Left ventricle myocardium inferior (tissue), 1 donor: ENCODE measurements around the gene DUSP10. TPM values are rescaled to one million over a fixed set of nuclear protein-coding genes. Genes with fewer than 3 reads are reported as not detected.

Experiments used
- DNase-seq: peaks from one replicate; pipeline ENCODE4 v3.0.0-alpha.2; 2020
- H3K27ac ChIP-seq: fragments of 200-600 bp; replicated peaks from 2 replicates; pipeline ENCODE4 v1.8.0; 2021
- H3K27me3 ChIP-seq: fragments of 200-600 bp; 2 replicates; pipeline ENCODE4 v1.8.0; 2021; ENCODE audit warnings: low read depth
- H3K36me3 ChIP-seq: fragments of 200-600 bp; 2 replicates; pipeline ENCODE4 v1.8.0; 2021
- H3K4me1 ChIP-seq: fragments of 200-600 bp; 2 replicates; pipeline ENCODE4 v1.8.0; 2021
- H3K4me3 ChIP-seq: fragments of 200-600 bp; 2 replicates; pipeline ENCODE4 v1.8.0; 2021; ENCODE audit warnings: mild to moderate bottlenecking, moderate library complexity
- H3K9me3 ChIP-seq: fragments of 200-600 bp; replicated peaks from 2 replicates; pipeline ENCODE4 v1.8.0; 2021
- intact Hi-C: fragments of 100-400 bp; cut with micrococcal nuclease; formaldehyde crosslinking; loops from one replicate; pipeline ENCODE4 v1.11.0; 2022
- total RNA-seq: library from RNA; stranded (reverse); fragmentation: NEBNext Ultra II Directional; extraction: Animal tissue kit (Norgen Biotek cat#: 25700); gene quantifications from one replicate; pipeline ENCODE4 v1.2.1, GENCODE V29; 2021
- TF ChIP-seq, protein P1 (sequence below): fragments of 200-600 bp; IDR thresholded peaks from 2 replicates; pipeline ENCODE4 v1.8.0; 2021; ENCODE audit warnings: antibody characterized with exemption, mild to moderate bottlenecking, borderline replicate concordance
- donor health status: DM: no; HTN: yes; CAD: no; lungs with severe emphysema.

DUSP10 gene
- total RNA-seq, 1 donor from 2014 or later: 4.6 TPM

DNA sequence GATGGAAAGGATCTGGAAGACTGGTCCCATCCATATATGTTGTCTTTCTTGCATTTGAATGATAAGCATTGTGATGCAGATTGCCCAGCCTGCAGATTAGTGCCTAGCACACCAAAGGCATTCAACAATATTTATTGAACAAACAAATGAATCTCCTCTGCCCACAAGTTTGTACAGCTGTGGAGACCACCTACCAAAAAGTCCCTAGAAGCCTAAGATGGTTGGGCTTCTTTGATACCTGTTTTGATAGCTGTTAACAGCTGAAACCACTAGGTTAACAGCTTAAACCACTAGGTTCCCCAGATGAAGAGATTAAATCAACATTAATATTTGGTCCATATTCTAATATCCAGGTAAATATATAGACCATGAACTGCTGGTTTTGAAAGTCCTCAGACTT lies 9.8 kb downstream of the DUSP10 start:
- intact Hi-C loops: no loop called here
- H3K27me3 ChIP-seq: no peaks in the 10 kb centered on the region
- no peaks in the 10 kb centered on the region for H3K9me3 ChIP-seq
- H3K36me3 ChIP-seq: no peaks in the 10 kb centered on the region
- no peak overlapping the region for H3K27ac ChIP-seq
- peaks cover 73% of the 10 kb centered on the region for H3K4me1 ChIP-seq
- TF ChIP-seq, protein P1, sequence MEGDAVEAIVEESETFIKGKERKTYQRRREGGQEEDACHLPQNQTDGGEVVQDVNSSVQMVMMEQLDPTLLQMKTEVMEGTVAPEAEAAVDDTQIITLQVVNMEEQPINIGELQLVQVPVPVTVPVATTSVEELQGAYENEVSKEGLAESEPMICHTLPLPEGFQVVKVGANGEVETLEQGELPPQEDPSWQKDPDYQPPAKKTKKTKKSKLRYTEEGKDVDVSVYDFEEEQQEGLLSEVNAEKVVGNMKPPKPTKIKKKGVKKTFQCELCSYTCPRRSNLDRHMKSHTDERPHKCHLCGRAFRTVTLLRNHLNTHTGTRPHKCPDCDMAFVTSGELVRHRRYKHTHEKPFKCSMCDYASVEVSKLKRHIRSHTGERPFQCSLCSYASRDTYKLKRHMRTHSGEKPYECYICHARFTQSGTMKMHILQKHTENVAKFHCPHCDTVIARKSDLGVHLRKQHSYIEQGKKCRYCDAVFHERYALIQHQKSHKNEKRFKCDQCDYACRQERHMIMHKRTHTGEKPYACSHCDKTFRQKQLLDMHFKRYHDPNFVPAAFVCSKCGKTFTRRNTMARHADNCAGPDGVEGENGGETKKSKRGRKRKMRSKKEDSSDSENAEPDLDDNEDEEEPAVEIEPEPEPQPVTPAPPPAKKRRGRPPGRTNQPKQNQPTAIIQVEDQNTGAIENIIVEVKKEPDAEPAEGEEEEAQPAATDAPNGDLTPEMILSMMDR: no peak
- no peak for DNase-seq
- no peak overlapping the region for H3K4me3 ChIP-seq

DNA sequence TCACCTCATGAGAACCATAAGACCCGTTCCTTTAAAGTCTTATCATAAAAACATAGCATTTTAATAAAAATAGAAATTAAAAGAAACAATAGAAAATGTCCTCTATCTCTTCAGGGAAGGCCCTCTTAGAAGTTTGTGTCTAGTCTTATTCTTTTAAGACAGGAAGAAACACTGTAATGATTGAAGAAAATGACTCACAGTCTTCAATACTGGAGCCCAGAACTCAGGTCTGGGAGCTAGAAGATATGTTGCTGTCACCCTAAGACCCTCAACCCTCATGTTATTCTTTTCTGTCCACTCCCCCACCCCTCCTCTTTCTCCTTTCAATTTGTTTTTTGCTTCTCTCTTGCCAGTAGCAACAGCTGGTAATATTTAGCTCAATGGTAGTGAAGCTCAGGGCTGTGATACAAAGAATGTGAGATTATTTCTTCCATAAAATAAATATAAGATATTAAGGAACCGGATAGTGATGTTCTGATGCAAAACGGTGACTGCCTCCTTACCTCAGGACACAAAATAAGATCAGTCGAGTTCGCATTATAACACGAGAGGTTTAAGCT lies 12.0 kb downstream of the DUSP10 start:
- Histone ChIP-seq H3K9me3 (no peaks in the 10 kb centered on the region), H3K4me3 (no peak overlapping the region), H3K4me1 (peaks cover 69% of the 10 kb centered on the region), H3K36me3 (no peaks in the 10 kb centered on the region), H3K27me3 (no peaks in the 10 kb centered on the region), H3K27ac (no peak overlapping the region)
- intact Hi-C loops: loop anchor here (10.0 kb wide), 1 partner anchor 65 kb away; no protein-coding TSS in a partner anchor
- DNase-seq: no peak
- TF ChIP-seq, protein P1: no peak

DNA sequence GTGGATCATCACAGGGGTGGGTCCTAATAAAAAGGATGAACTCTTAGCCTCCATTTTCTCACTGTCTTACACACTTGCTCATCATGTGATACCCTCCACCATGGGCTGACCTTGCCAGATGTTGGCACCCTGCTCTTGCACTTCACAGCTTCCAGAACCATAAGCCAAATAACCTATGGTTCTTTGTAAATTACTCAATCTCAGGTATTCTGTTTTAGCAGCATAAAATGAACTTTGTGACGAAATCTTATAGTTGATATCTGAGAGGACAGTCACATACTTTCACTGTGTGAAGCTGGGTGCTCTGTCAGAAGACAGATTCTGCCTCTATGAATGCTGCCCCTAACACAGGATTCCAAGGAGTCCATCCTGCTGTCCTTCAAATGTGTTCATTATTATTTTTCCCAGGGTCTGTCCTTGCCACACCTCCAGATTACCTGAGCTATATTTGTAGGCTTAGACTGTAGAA lies 13.8 kb downstream of the DUSP10 start:
- intact Hi-C loops: loop anchor here (10.0 kb wide), 1 partner anchor 63 kb away; no protein-coding TSS in a partner anchor
- no peaks in the 10 kb centered on the region for H3K36me3 ChIP-seq
- H3K4me1 ChIP-seq: peaks cover 63% of the 10 kb centered on the region

DNA sequence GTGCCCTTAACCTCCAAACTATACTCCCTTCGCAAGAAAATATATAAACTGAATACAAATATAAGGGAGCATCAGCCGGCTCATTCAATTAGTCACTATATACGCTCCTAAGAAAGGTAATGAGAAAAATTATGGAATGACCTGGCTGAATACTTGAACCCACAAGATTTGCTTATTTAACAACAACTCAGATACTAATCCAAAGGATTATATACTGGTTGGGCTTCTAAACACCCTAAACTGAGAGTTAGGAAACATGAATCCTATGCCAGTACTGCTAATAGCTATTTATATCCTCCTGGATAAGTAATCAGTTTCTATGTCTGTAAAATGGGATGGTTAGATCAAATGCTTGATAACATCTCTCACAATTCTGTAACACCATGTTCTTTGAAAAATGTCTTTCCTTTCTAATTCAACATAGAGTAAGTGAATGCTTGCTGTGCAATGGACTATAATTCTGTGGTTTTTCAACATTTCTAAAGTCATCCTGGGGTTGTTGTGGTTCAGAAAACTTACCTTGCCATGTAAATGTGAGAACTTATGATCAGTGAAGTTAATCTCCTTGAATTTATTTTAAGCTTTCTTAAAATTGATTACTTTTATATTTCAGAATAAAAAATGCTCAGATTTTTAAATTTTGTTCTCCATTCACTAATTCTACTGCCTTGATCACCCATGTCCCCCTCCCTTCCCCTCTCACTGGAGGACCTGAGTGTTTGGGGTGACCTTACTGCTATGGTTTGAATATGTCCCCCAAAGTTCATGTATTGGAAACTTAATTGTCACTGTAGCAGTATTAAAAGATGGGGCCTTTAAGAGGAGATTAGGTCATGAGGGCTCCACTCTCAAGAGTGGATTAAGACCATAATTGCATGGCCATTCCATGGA lies 14.5 kb downstream of the DUSP10 start:
- Histone ChIP-seq H3K4me1 (peaks cover 64% of the 10 kb centered on the region), H3K27ac (no peak overlapping the region), H3K27me3 (no peaks in the 10 kb centered on the region), H3K9me3 (peaks cover 6% of the 10 kb centered on the region), H3K4me3 (no peak overlapping the region), H3K36me3 (no peaks in the 10 kb centered on the region)
- intact Hi-C loops: loop anchor here (10.0 kb wide), 1 partner anchor 63 kb away; no protein-coding TSS in a partner anchor
- DNase-seq: no peak
- TF ChIP-seq, protein P1: no peak

More for the DNA sequence above, 13.8 kb downstream of the DUSP10 start:
- H3K4me3 ChIP-seq: no peak overlapping the region
- TF ChIP-seq, protein P1: no peak
- DNase-seq: no peak
- peaks cover 6% of the 10 kb centered on the region for H3K9me3 ChIP-seq
- H3K27ac ChIP-seq: no peak overlapping the region
- H3K27me3 ChIP-seq: no peaks in the 10 kb centered on the region

DNA sequence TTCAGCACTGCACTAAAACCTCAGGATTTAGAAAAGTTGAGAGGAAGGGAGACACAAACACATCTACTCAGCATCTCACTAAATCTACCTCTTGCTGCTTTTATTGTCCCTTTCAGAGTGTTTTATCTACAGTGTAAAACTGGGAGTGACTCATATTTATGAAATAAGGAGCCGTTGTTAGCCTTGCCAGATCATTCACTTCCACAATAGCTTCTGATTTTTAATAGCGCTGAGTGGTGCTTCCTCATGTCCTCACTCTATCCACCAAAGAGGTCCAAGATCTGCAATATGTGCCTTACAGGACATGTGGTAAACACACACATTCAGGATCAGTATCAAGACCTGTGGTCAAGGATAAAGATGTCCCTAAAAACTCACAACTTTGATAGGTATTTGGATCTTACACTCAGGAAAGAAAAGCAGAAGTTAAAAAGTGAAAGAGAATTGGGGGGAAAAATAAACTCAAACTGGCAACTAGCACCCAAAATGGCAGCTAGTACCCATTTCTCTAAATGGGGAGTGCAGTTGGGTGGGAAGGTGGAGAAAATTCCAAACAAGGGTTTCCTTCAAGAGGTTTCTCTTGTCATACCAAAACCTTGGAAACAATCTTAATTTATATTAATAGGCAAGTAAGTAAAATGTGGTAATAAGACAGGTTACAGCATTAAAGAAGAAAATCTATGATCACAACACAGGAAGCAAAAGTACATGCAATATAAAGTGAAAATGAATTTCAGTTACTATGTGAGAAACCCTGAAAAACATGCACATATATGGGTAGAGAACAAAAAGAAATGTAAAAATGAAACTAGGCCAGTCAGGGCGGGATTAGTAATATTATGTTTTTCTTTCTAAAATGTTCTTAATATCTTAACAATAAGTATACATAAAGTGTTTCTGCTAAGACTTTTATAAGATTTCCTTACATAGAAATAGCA lies 15.9 kb downstream of the DUSP10 start:
- Histone ChIP-seq H3K36me3 (no peaks in the 10 kb centered on the region), H3K27ac (peak overlapping the region; percentile 33), H3K4me3 (no peak overlapping the region), H3K9me3 (peaks cover 6% of the 10 kb centered on the region), H3K27me3 (no peaks in the 10 kb centered on the region), H3K4me1 (peaks cover 71% of the 10 kb centered on the region)
- TF ChIP-seq, protein P1: no peak
- DNase-seq: no peak
- intact Hi-C loops: loop anchor here (10.0 kb wide), 1 partner anchor 61 kb away; no protein-coding TSS in a partner anchor
